CD8-positive, alpha-beta memory T cell (primary cell): Measurements from ENCODE around the gene RLBP1. TPM values are rescaled to one million over a fixed set of nuclear protein-coding genes. Genes with fewer than 3 reads are reported as not detected.

Experiments
- CTCF ChIA-PET: fragments of 350-600 bp; sonication (Branson Sonifier 250); formaldehyde crosslinking; loops from one replicate; lab custom pipeline; 2021; ENCODE audit warnings: antibody characterized with exemption; lab: Charles Lee
- POLR2A ChIA-PET: fragments of 350-600 bp; sonication (Branson Sonifier 250); formaldehyde crosslinking; loops from one replicate; lab custom pipeline; 2021; ENCODE audit warnings: antibody characterized with exemption; lab: Charles Lee
- DNase-seq, 5 donors: peaks; one replicate each; pipeline versions ENCODE4 v3.0.0 to v3.0.0-alpha.2; 2020 to 2022; ENCODE audit warnings: mixed read lengths in 1 of 5
- H3K27ac ChIP-seq: one replicate; pipeline ENCODE4 v1.7.0; 2013; ENCODE audit warnings: low read depth, mild to moderate bottlenecking, low read length, moderate library complexity
- H3K27me3 ChIP-seq: 2 replicates; pipeline ENCODE4 v1.7.0; 2013; ENCODE audit warnings: low read length, mild to moderate bottlenecking; ENCODE audit not compliant: insufficient read depth, poor library complexity, severe bottlenecking
- H3K36me3 ChIP-seq: 2 replicates; pipeline ENCODE4 v1.7.0; 2013; ENCODE audit warnings: mild to moderate bottlenecking, low read length, moderate library complexity; ENCODE audit not compliant: insufficient read depth
- H3K4me1 ChIP-seq: 2 replicates; pipeline ENCODE4 v1.7.0; 2013; ENCODE audit warnings: mild to moderate bottlenecking, low read length, moderate library complexity; ENCODE audit not compliant: insufficient read depth
- H3K4me3 ChIP-seq: 2 replicates; pipeline ENCODE4 v1.7.0; 2013; ENCODE audit warnings: mild to moderate bottlenecking, low read length
- H3K9me3 ChIP-seq: 2 replicates; pipeline ENCODE4 v1.7.0; 2013; ENCODE audit warnings: mild to moderate bottlenecking, low read length
- H3K27ac Mint-ChIP-seq, 8 donors: one replicate each; pipeline ENCODE4 v1.8.0; 2020 to 2021; ENCODE audit warnings: mixed read lengths in 8 of 8, mild to moderate bottlenecking in 6 of 8, inconsistent platforms in 3 of 8, moderate library complexity in 3 of 8
- H3K27me3 Mint-ChIP-seq, 2 donors: one replicate each; pipeline ENCODE4 v1.8.0; 2020 to 2021; ENCODE audit warnings: mixed read lengths in 2 of 2, mild to moderate bottlenecking in 1 of 2, moderate library complexity in 1 of 2
- H3K36me3 Mint-ChIP-seq, 3 donors: one replicate each; pipeline ENCODE4 v1.8.0; 2020 to 2021; ENCODE audit warnings: mixed read lengths in 3 of 3, inconsistent platforms in 1 of 3, mild to moderate bottlenecking in 1 of 3
- H3K4me1 Mint-ChIP-seq, 3 donors: one replicate each; pipeline ENCODE4 v1.8.0; 2020 to 2021; ENCODE audit warnings: mixed read lengths in 3 of 3, inconsistent platforms in 1 of 3, mild to moderate bottlenecking in 1 of 3
- H3K4me3 Mint-ChIP-seq, 7 donors: one replicate each; pipeline ENCODE4 v1.8.0; 2020 to 2021; ENCODE audit warnings: mixed read lengths in 7 of 7, mild to moderate bottlenecking in 6 of 7, moderate library complexity in 4 of 7, inconsistent platforms in 2 of 7
- H3K9me3 Mint-ChIP-seq, 5 donors: one replicate each; pipeline ENCODE4 v1.8.0; 2020 to 2022; ENCODE audit warnings: mixed read lengths in 5 of 5, mild to moderate bottlenecking in 3 of 5, moderate library complexity in 2 of 5, inconsistent platforms in 1 of 5
- polyA plus RNA-seq: library from polyadenylated mRNA; unstranded; fragments of 300-500 nt; fragmentation: Illumina TruSeq; gene quantifications from one replicate; pipeline ENCODE4 v1.2.3, GENCODE V29; 2021
- total RNA-seq, 2 experiments: library from RNA; stranded (reverse); gene quantifications; one replicate each; pipeline ENCODE4 v1.2.3, GENCODE V29; 2021

The RLBP1 gene
- total and polyA plus RNA-seq, 3 experiments from 2014 or later: not detected

- no peaks in the 10 kb centered on the region for H3K9me3 ChIP-seq
- Mint-ChIP-seq H3K36me3 (peaks cover 1 to 78% (median 35%) of the 10 kb centered on the region in 3 donors), H3K27ac (peak overlapping the region in 1 of 8 donors; percentile 50), H3K27me3 (no peaks in the 10 kb centered on the region), H3K4me3 (no peak overlapping the region), H3K9me3 (no peaks in the 10 kb centered on the region), H3K4me1 (peaks cover 2 to 7% (median 6%) of the 10 kb centered on the region in 3 donors)
- no peaks in the 10 kb centered on the region for H3K27me3 ChIP-seq
- POLR2A ChIA-PET: no interaction called here
- no peak for DNase-seq
- H3K27ac ChIP-seq: no peak overlapping the region
- no peaks in the 10 kb centered on the region for H3K4me1 ChIP-seq
- CTCF ChIA-PET: interaction anchor here (4.6 kb wide), 1 partner anchor 10 kb away, joined by 31 read pairs; no protein-coding TSS in a partner anchor
- no peak overlapping the region for H3K4me3 ChIP-seq
- peaks cover 29% of the 10 kb centered on the region for H3K36me3 ChIP-seq
Observed at GRCh38 chr15:89196241-89196640, 25.1 kb downstream of the RLBP1 start.

- no peaks in the 10 kb centered on the region for H3K4me1 ChIP-seq
- H3K36me3 Mint-ChIP-seq: peaks cover 5 to 79% (median 36%) of the 10 kb centered on the region in 3 donors
- H3K9me3 Mint-ChIP-seq: no peaks in the 10 kb centered on the region
- peaks cover 2 to 7% (median 6%) of the 10 kb centered on the region in 3 donors for H3K4me1 Mint-ChIP-seq
- CTCF ChIA-PET: interaction anchor here (4.6 kb wide), 1 partner anchor 11 kb away, joined by 31 read pairs; no protein-coding TSS in a partner anchor
- H3K36me3 ChIP-seq: peaks cover 32% of the 10 kb centered on the region
- H3K27me3 Mint-ChIP-seq: no peaks in the 10 kb centered on the region
- no peak for DNase-seq
- H3K27me3 ChIP-seq: no peaks in the 10 kb centered on the region
- H3K9me3 ChIP-seq: no peaks in the 10 kb centered on the region
- no peak overlapping the region for H3K4me3 Mint-ChIP-seq
- POLR2A ChIA-PET: no interaction called here
- H3K27ac Mint-ChIP-seq: peak overlapping the region in 1 of 8 donors; percentile 50
- no peak overlapping the region for H3K4me3 ChIP-seq
- H3K27ac ChIP-seq: no peak overlapping the region
Observed at GRCh38 chr15:89195836-89196235, 25.5 kb downstream of the RLBP1 start.

- H3K27me3 ChIP-seq: no peaks in the 10 kb centered on the region
- CTCF ChIA-PET: interaction anchor here (1.5 to 4.6 kb wide), 2 partner anchors 12 to 23 kb away, joined by 4 to 31 read pairs; no protein-coding TSS in a partner anchor
- Mint-ChIP-seq H3K27me3 (no peaks in the 10 kb centered on the region), H3K27ac (no peak overlapping the region), H3K4me1 (peaks cover 2 to 7% (median 6%) of the 10 kb centered on the region in 3 donors), H3K9me3 (no peaks in the 10 kb centered on the region), H3K36me3 (peaks cover 7 to 80% (median 41%) of the 10 kb centered on the region in 3 donors), H3K4me3 (no peak overlapping the region)
- no peak overlapping the region for H3K27ac ChIP-seq
- peaks cover 40% of the 10 kb centered on the region for H3K36me3 ChIP-seq
- H3K4me3 ChIP-seq: no peak overlapping the region
- H3K9me3 ChIP-seq: no peaks in the 10 kb centered on the region
- no peak for DNase-seq
- no peaks in the 10 kb centered on the region for H3K4me1 ChIP-seq
- POLR2A ChIA-PET: no interaction called here
Observed at GRCh38 chr15:89194608-89195007, 26.8 kb downstream of the RLBP1 start.

- H3K4me3 ChIP-seq: no peak overlapping the region
- Mint-ChIP-seq H3K4me1 (peaks cover 2 to 7% (median 6%) of the 10 kb centered on the region in 3 donors), H3K4me3 (no peak overlapping the region), H3K9me3 (no peaks in the 10 kb centered on the region), H3K36me3 (peaks cover 7 to 86% (median 36%) of the 10 kb centered on the region in 3 donors), H3K27ac (peak overlapping the region in 2 of 8 donors; percentile 30 to 66), H3K27me3 (no peaks in the 10 kb centered on the region)
- CTCF ChIA-PET: interaction anchor here (1.8 kb wide), 1 partner anchor 14 kb away, joined by 5 read pairs; no protein-coding TSS in a partner anchor
- no peaks in the 10 kb centered on the region for H3K27me3 ChIP-seq
- H3K9me3 ChIP-seq: no peaks in the 10 kb centered on the region
- no peak overlapping the region for H3K27ac ChIP-seq
- H3K4me1 ChIP-seq: no peaks in the 10 kb centered on the region
- no peak for DNase-seq
- H3K36me3 ChIP-seq: peaks cover 40% of the 10 kb centered on the region
- POLR2A ChIA-PET: no interaction called here
Observed at GRCh38 chr15:89192766-89193165, 28.6 kb downstream of the RLBP1 start.

- peaks cover 7 to 89% (median 33%) of the 10 kb centered on the region in 3 donors for H3K36me3 Mint-ChIP-seq
- POLR2A ChIA-PET: no interaction called here
- H3K4me3 Mint-ChIP-seq: no peak overlapping the region
- peaks cover under 1 to 4% (median 3%) of the 10 kb centered on the region in 3 donors for H3K4me1 Mint-ChIP-seq
- Histone ChIP-seq H3K4me3 (no peak overlapping the region), H3K27me3 (no peaks in the 10 kb centered on the region), H3K9me3 (no peaks in the 10 kb centered on the region), H3K27ac (no peak overlapping the region), H3K36me3 (peaks cover 43% of the 10 kb centered on the region), H3K4me1 (no peaks in the 10 kb centered on the region)
- peak overlapping the region in 1 of 8 donors; percentile 34 for H3K27ac Mint-ChIP-seq
- DNase-seq: no peak
- H3K27me3 Mint-ChIP-seq: no peaks in the 10 kb centered on the region
- CTCF ChIA-PET: interaction anchor here (1.8 kb wide), 1 partner anchor 15 kb away, joined by 5 read pairs; no protein-coding TSS in a partner anchor
- no peaks in the 10 kb centered on the region for H3K9me3 Mint-ChIP-seq
Observed at GRCh38 chr15:89192136-89192535, 29.2 kb downstream of the RLBP1 start.

- Mint-ChIP-seq H3K9me3 (no peaks in the 10 kb centered on the region), H3K4me3 (no peak overlapping the region), H3K36me3 (peaks cover 7 to 85% (median 30%) of the 10 kb centered on the region in 3 donors), H3K27ac (peak overlapping the region in 1 of 8 donors; percentile 38), H3K4me1 (peaks cover 0 to 2% (median 0%) of the 10 kb centered on the region in 3 donors), H3K27me3 (no peaks in the 10 kb centered on the region)
- H3K9me3 ChIP-seq: no peaks in the 10 kb centered on the region
- ChIA-PET CTCF (no interaction called here), POLR2A (no interaction called here)
- no peaks in the 10 kb centered on the region for H3K27me3 ChIP-seq
- no peaks in the 10 kb centered on the region for H3K4me1 ChIP-seq
- no peak overlapping the region for H3K4me3 ChIP-seq
- no peak overlapping the region for H3K27ac ChIP-seq
- DNase-seq: no peak
- peaks cover 39% of the 10 kb centered on the region for H3K36me3 ChIP-seq
Observed at GRCh38 chr15:89187986-89188514, 33.3 kb downstream of the RLBP1 start.

GRCh38 chr15:89187301-89187985, 33.9 kb downstream of the RLBP1 start:
- ChIA-PET POLR2A (no interaction called here), CTCF (no interaction called here)
- H3K27me3 Mint-ChIP-seq: no peaks in the 10 kb centered on the region
- no peak overlapping the region for H3K4me3 ChIP-seq
- no peaks in the 10 kb centered on the region for H3K9me3 ChIP-seq
- peaks cover 7 to 83% (median 25%) of the 10 kb centered on the region in 3 donors for H3K36me3 Mint-ChIP-seq
- H3K27ac ChIP-seq: no peak overlapping the region
- H3K4me3 Mint-ChIP-seq: no peak overlapping the region
- no peaks in the 10 kb centered on the region for H3K4me1 ChIP-seq
- no peak overlapping the region for H3K27ac Mint-ChIP-seq
- no peak for DNase-seq
- H3K4me1 Mint-ChIP-seq: peaks cover 0 to 2% (median 0%) of the 10 kb centered on the region in 3 donors
- H3K36me3 ChIP-seq: peaks cover 34% of the 10 kb centered on the region
- H3K27me3 ChIP-seq: no peaks in the 10 kb centered on the region
- no peaks in the 10 kb centered on the region for H3K9me3 Mint-ChIP-seq

GRCh38 chr15:89186803-89187202, 34.6 kb downstream of the RLBP1 start:
- peaks cover 7 to 80% (median 20%) of the 10 kb centered on the region in 3 donors for H3K36me3 Mint-ChIP-seq
- Histone ChIP-seq H3K4me1 (no peaks in the 10 kb centered on the region), H3K36me3 (peaks cover 34% of the 10 kb centered on the region), H3K4me3 (no peak overlapping the region), H3K27ac (no peak overlapping the region), H3K27me3 (no peaks in the 10 kb centered on the region), H3K9me3 (no peaks in the 10 kb centered on the region)
- DNase-seq: no peak
- H3K27ac Mint-ChIP-seq: no peak overlapping the region
- H3K4me1 Mint-ChIP-seq: peaks cover 0 to 2% (median 0%) of the 10 kb centered on the region in 3 donors
- H3K9me3 Mint-ChIP-seq: no peaks in the 10 kb centered on the region
- ChIA-PET CTCF (no interaction called here), POLR2A (no interaction called here)
- no peaks in the 10 kb centered on the region for H3K27me3 Mint-ChIP-seq
- H3K4me3 Mint-ChIP-seq: no peak overlapping the region
